PC-3 (cell line): Measurements from ENCODE around the gene GPC5.

Source experiments
- EZH2 ChIP-seq: fragments of 300-600 bp; sonication (generic); IDR thresholded peaks from one replicate; pipeline ENCODE4 v1.6.1; 2017; ENCODE audit warnings: antibody characterized with exemption, mild to moderate bottlenecking, low read length; ENCODE audit not compliant: unreplicated experiment
- EZH2phosphoT487 ChIP-seq: fragments of 300-600 bp; sonication (generic); IDR thresholded peaks from 2 replicates; pipeline ENCODE4 v1.6.1; 2018; ENCODE audit warnings: mild to moderate bottlenecking, antibody characterized with exemption, low read length, borderline replicate concordance
- TF ChIP-seq, protein P1 (sequence below): fragments of 300-600 bp; sonication (generic); conservative IDR thresholded peaks from 2 replicates; pipeline ENCODE4 v1.5.1; 2017; ENCODE audit warnings: antibody characterized with exemption, low read depth, mild to moderate bottlenecking, low read length

DNA sequence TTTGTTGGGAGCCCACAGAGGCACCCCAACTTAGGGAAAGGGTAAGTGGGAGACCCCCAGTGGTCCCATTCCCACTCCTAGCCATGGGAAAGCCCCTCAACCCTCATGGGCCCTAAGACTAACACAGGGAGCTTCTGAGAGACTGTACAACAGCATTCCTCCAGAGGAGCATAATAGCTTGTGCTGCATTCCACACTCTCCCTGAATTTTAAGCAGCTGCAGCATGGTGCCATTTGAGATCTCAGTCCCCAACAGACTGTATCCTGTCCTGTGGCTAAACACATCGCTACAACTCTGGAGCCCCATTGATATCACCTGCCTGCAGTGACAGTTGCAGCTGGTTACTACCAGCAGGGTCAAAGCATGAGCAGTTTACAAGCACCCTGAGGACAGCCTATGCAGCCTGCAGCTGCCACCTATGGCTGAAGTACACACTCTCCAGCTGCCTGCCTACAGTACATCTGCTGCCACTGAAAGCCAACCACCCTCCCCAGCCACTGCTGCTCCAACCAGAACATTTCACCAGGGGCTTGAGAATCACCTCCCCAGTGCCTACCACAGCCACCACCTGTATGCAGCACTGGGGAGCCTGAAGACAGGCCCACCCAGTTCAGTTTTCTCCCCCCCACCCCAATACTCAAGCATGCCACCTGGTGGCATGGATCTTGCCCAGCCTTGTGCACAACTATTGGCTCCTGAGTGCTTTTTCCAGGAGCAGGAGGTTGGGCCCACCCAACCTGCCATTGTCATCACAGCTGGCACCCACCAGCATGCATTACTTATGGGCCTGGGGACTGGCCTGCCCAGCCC lies 557.3 kb downstream of the GPC5 start:
- TF ChIP-seq, protein P1, sequence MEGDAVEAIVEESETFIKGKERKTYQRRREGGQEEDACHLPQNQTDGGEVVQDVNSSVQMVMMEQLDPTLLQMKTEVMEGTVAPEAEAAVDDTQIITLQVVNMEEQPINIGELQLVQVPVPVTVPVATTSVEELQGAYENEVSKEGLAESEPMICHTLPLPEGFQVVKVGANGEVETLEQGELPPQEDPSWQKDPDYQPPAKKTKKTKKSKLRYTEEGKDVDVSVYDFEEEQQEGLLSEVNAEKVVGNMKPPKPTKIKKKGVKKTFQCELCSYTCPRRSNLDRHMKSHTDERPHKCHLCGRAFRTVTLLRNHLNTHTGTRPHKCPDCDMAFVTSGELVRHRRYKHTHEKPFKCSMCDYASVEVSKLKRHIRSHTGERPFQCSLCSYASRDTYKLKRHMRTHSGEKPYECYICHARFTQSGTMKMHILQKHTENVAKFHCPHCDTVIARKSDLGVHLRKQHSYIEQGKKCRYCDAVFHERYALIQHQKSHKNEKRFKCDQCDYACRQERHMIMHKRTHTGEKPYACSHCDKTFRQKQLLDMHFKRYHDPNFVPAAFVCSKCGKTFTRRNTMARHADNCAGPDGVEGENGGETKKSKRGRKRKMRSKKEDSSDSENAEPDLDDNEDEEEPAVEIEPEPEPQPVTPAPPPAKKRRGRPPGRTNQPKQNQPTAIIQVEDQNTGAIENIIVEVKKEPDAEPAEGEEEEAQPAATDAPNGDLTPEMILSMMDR: no peak
- no peak for TF ChIP-seq EZH2
- TF ChIP-seq EZH2phosphoT487: no peak
